IMR-90 (cell line): ENCODE measurements around the gene ZNF35. TPM values are rescaled to one million over a fixed set of nuclear protein-coding genes. Genes with fewer than 3 reads are reported as not detected.

Experiments used
- ATAC-seq: fragments of 200-7000 bp; cut with Tn5 transposase; 2 replicates; pipeline ENCODE4 v1.9.1; 2020; ENCODE audit warnings: low read depth, mild to moderate bottlenecking, moderate library complexity
- BruUV-seq: library from RNA; stranded (reverse); fragments of 400-500 nt; replicated peaks from 2 replicates; lab custom pipeline; 2021; lab: Mats Ljungman, UMichigan
- CTCF ChIA-PET: fragments of 300-600 bp; formaldehyde crosslinking; extraction: SDS; loops from one replicate; lab custom pipeline; 2021; ENCODE audit warnings: antibody characterized with exemption; lab: Yijun Ruan, JAX
- POLR2A ChIA-PET: fragments of 300-600 bp; sonication (Branson Sonifier 250); formaldehyde crosslinking; loops from one replicate; lab custom pipeline; 2022; ENCODE audit warnings: antibody characterized with exemption; ENCODE audit not compliant: unreplicated experiment; lab: Charles Lee
- DNase-seq: peaks from one replicate; pipeline ENCODE4 v3.0.0; 2013
- H2AFZ ChIP-seq: replicated peaks from 2 replicates; pipeline ENCODE3; 2013; ENCODE audit warnings: low read length, mild to moderate bottlenecking; ENCODE audit not compliant: poor library complexity
- H2AK5ac ChIP-seq: 2 replicates; pipeline ENCODE4 v1.6.1; 2013; ENCODE audit warnings: low read depth, low read length, inconsistent platforms
- H2AK9ac ChIP-seq: replicated peaks from 2 replicates; pipeline ENCODE3; 2013; ENCODE audit warnings: mild to moderate bottlenecking, low read depth, low read length, moderate library complexity; ENCODE audit not compliant: poor library complexity
- H2BK120ac ChIP-seq: 2 replicates; pipeline ENCODE4 v1.6.1; 2013; ENCODE audit warnings: low read depth, low read length, inconsistent platforms
- H2BK15ac ChIP-seq: 3 replicates; pipeline ENCODE4 v1.6.1; 2013; ENCODE audit warnings: low read depth, low read length, inconsistent platforms
- H2BK20ac ChIP-seq: 2 replicates; pipeline ENCODE4 v1.6.1; 2013; ENCODE audit warnings: low read depth, mild to moderate bottlenecking, inconsistent platforms, low read length, moderate library complexity
- H2BK5ac ChIP-seq: 2 replicates; pipeline ENCODE4 v1.6.1; 2013; ENCODE audit warnings: mild to moderate bottlenecking, low read depth, low read length, inconsistent platforms; ENCODE audit not compliant: poor library complexity, severe bottlenecking
- H3K14ac ChIP-seq: replicated peaks from 2 replicates; pipeline ENCODE4 v1.6.1; 2013; ENCODE audit warnings: low read depth, low read length, inconsistent platforms
- H3K18ac ChIP-seq: 2 replicates; pipeline ENCODE4 v1.6.1; 2013; ENCODE audit warnings: low read depth, low read length, control low read depth
- H3K23ac ChIP-seq: 2 replicates; pipeline ENCODE4 v1.6.1; 2013; ENCODE audit warnings: low read depth, low read length, inconsistent platforms
- H3K27ac ChIP-seq: 2 replicates; pipeline ENCODE4 v1.5.1; 2013; ENCODE audit warnings: mild to moderate bottlenecking, control low read depth, low read length; ENCODE audit not compliant: insufficient read depth
- H3K27me3 ChIP-seq: 2 replicates; pipeline ENCODE4 v1.6.1; 2013; ENCODE audit warnings: low read length; ENCODE audit not compliant: control insufficient read depth, insufficient read depth
- H3K36me3 ChIP-seq: 2 replicates; pipeline ENCODE4 v1.6.1; 2013; ENCODE audit warnings: low read length, mixed read lengths; ENCODE audit not compliant: control insufficient read depth, insufficient read depth
- H3K4ac ChIP-seq: 2 replicates; pipeline ENCODE4 v1.6.1; 2013; ENCODE audit warnings: low read depth, low read length, inconsistent platforms
- H3K4me1 ChIP-seq: 2 replicates; pipeline ENCODE4 v1.6.1; 2013; ENCODE audit warnings: low read length, mixed read lengths; ENCODE audit not compliant: control insufficient read depth, insufficient read depth
- H3K4me2 ChIP-seq: 2 replicates; pipeline ENCODE4 v1.6.1; 2013; ENCODE audit warnings: low read depth, mild to moderate bottlenecking, control low read depth, low read length, moderate library complexity
- H3K4me3 ChIP-seq: 2 replicates; pipeline ENCODE4 v1.5.1; 2013; ENCODE audit warnings: low read depth, mild to moderate bottlenecking, control low read depth, low read length, moderate library complexity; ENCODE audit not compliant: insufficient read depth
- H3K56ac ChIP-seq: 2 replicates; pipeline ENCODE4 v1.6.1; 2013; ENCODE audit warnings: low read length, inconsistent platforms; ENCODE audit not compliant: insufficient read depth; ENCODE audit errors: extremely low read depth
- H3K79me1 ChIP-seq, 2 experiments: 2 replicates each; pipeline ENCODE4 v1.6.1; 2013; ENCODE audit warnings: low read length in 2 of 2, inconsistent platforms in 1 of 2, low read depth in 1 of 2
- H3K9ac ChIP-seq: 2 replicates; pipeline ENCODE4 v1.6.1; 2013; ENCODE audit warnings: low read depth, low read length, control low read depth
- H3K9me1 ChIP-seq: 2 replicates; pipeline ENCODE4 v1.6.1; 2013; ENCODE audit warnings: low read length, inconsistent platforms; ENCODE audit not compliant: insufficient read depth
- H3K9me3 ChIP-seq: 2 replicates; pipeline ENCODE4 v1.6.1; 2013; ENCODE audit warnings: low read length; ENCODE audit not compliant: control insufficient read depth, insufficient read depth
- H4K20me1 ChIP-seq: 2 replicates; pipeline ENCODE4 v1.6.1; 2013; ENCODE audit warnings: low read length, inconsistent platforms; ENCODE audit not compliant: insufficient read depth
- H4K5ac ChIP-seq: 2 replicates; pipeline ENCODE4 v1.6.1; 2013; ENCODE audit warnings: mild to moderate bottlenecking, low read depth, low read length, control low read depth
- H4K8ac ChIP-seq, 2 experiments: 2 replicates each; pipeline ENCODE4 v1.6.1; 2013; ENCODE audit warnings: low read depth in 2 of 2, low read length in 2 of 2, control low read depth in 1 of 2, inconsistent platforms in 1 of 2
- H4K91ac ChIP-seq: 2 replicates; pipeline ENCODE4 v1.6.1; 2013; ENCODE audit warnings: low read depth, low read length, inconsistent platforms; ENCODE audit not compliant: insufficient read depth
- BHLHE40 ChIP-seq: fragments of 150-350 bp; IDR thresholded peaks from 2 replicates; pipeline ENCODE4 v1.6.1; 2016; ENCODE audit warnings: mild to moderate bottlenecking, low read depth, low read length
- CEBPB ChIP-seq: IDR thresholded peaks from 2 replicates; pipeline ENCODE4 v1.6.1; 2012; ENCODE audit warnings: low read depth, low read length, improper control_type of control experiment
- CHD1 ChIP-seq: IDR thresholded peaks from 2 replicates; pipeline ENCODE4 v1.6.1; 2012; ENCODE audit warnings: low read depth, low read length, improper control_type of control experiment
- FOS ChIP-seq: fragments of 150-350 bp; IDR thresholded peaks from 2 replicates; pipeline ENCODE4 v1.6.1; 2016; ENCODE audit warnings: low read depth, low read length
- MAFK ChIP-seq: IDR thresholded peaks from 2 replicates; pipeline ENCODE4 v1.6.1; 2012; ENCODE audit warnings: low read depth, low read length, improper control_type of control experiment
- MAZ ChIP-seq: IDR thresholded peaks from 2 replicates; pipeline ENCODE4 v1.6.1; 2012; ENCODE audit warnings: low read depth, mild to moderate bottlenecking, low read length, improper control_type of control experiment, moderate library complexity, borderline replicate concordance
- MXI1 ChIP-seq: IDR thresholded peaks from 2 replicates; pipeline ENCODE4 v1.6.1; 2012; ENCODE audit warnings: low read depth, mild to moderate bottlenecking, low read length, moderate library complexity, borderline replicate concordance
- NFE2L2 ChIP-seq: fragments of 150-350 bp; IDR thresholded peaks from 2 replicates; pipeline ENCODE4 v1.6.1; 2016; ENCODE audit warnings: low read depth, mild to moderate bottlenecking, low read length
- POLR2A ChIP-seq: IDR thresholded peaks from 2 replicates; pipeline ENCODE4 v1.6.1; 2012; ENCODE audit warnings: mild to moderate bottlenecking, low read depth, low read length
- RAD21 ChIP-seq: IDR thresholded peaks from 2 replicates; pipeline ENCODE4 v1.6.1; 2012; ENCODE audit warnings: low read length, improper control_type of control experiment
- RCOR1 ChIP-seq: IDR thresholded peaks from 2 replicates; pipeline ENCODE4 v1.6.1; 2012; ENCODE audit warnings: mild to moderate bottlenecking, low read length, improper control_type of control experiment; ENCODE audit not compliant: insufficient replicate concordance
- RFX5 ChIP-seq: IDR thresholded peaks from 2 replicates; pipeline ENCODE4 v1.8.0; 2012; ENCODE audit warnings: low read depth, mild to moderate bottlenecking, low read length, moderate library complexity
- SMC3 ChIP-seq: fragments of 150-350 bp; IDR thresholded peaks from 2 replicates; pipeline ENCODE4 v1.6.1; 2016; ENCODE audit warnings: low read depth, mild to moderate bottlenecking, antibody characterized with exemption, low read length, moderate library complexity
- WGBS, 2 experiments: methylation state at CpG; one replicate each; pipeline versions ENCODE4 v1.1.5 to v1.1.7; 2013; ENCODE audit warnings: missing lambda C conversion rate in 2 of 2; ENCODE audit not compliant: insufficient read length in 1 of 2; ENCODE audit errors: extremely low coverage in 2 of 2; 5-methylcytosine and 5-hydroxymethylcytosine counted together
- dilution Hi-C: fragments of 300-500 bp; cut with HindIII; formaldehyde crosslinking; loops from one replicate; pipeline ENCODE4 v1.14.3; 2018; ENCODE audit warnings: low sequenced_read_pairs; ENCODE audit not compliant: unreplicated experiment
- in situ Hi-C: fragments of 300-500 bp; cut with MboI; formaldehyde crosslinking; loops from 3 replicates; pipeline ENCODE4 v1.14.3; 2019; ENCODE audit warnings: low sequenced_read_pairs, inconsistent platforms, mixed read lengths
- intact Hi-C: fragments of 100-400 bp; cut with micrococcal nuclease; formaldehyde crosslinking; loops from 2 replicates; pipeline ENCODE4 v1.10.0; 2022
- polyA plus RNA-seq, 3 experiments: library from polyadenylated mRNA; depleted of rRNA; stranded (reverse); fragments of >200 nt; gene quantifications; 2 replicates each; pipeline ENCODE4 v1.2.3, GENCODE V29; 2012; ENCODE audit warnings: low replicate concordance in 1 of 3
- total RNA-seq: library from RNA; depleted of rRNA; stranded (reverse); fragments of >200 nt; gene quantifications from 2 replicates; pipeline ENCODE4 v1.2.3, GENCODE V29; 2012
- TF ChIP-seq, protein P1 (sequence below): conservative IDR thresholded peaks from 2 replicates; pipeline ENCODE4 v1.5.1; 2012; ENCODE audit warnings: mild to moderate bottlenecking, low read depth, low read length, improper control_type of control experiment
- TF ChIP-seq, protein P2 (sequence below): fragments of 150-350 bp; IDR thresholded peaks from 2 replicates; pipeline ENCODE4 v1.6.1; 2016; ENCODE audit warnings: low read depth, mild to moderate bottlenecking, low read length, moderate library complexity, borderline replicate concordance
- TF ChIP-seq, protein P3 (sequence below): fragments of 150-350 bp; IDR thresholded peaks from 2 replicates; pipeline ENCODE4 v1.6.1; 2017; ENCODE audit warnings: mild to moderate bottlenecking, antibody characterized with exemption, low read length, low read depth

Gene ZNF35
- total and polyA plus RNA-seq, 2 of the 4 experiments (the other 2 are of a cell fraction) = 3.8 to 19.5 TPM

DNA sequence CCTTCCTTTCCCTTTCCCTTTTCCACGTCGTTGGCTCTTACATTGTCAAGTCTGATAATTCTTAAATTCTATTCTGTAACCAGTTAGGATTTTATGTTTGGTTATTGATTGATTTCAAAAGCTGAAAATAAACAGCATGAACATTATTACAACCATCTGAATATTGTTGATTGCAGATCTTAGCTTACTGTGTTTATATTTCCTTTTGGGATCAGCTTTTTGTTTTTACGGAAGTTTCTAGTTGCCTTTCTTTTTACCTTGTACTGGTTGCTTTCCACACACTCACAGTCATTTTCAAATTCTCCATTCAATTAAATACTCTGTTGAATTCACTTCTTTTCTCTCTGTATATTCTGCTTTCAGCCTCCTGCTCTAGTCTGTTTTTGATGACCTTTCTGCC, 16.6 kb downstream of the ZNF35 start:
- CTCF ChIA-PET = no interaction called here
- H3K14ac ChIP-seq = no peak overlapping the region
- H3K4me2 ChIP-seq = no peak overlapping the region
- H4K8ac ChIP-seq = no peak overlapping the region
- no peak overlapping the region for H2BK20ac ChIP-seq
- no peak overlapping the region for H2AK5ac ChIP-seq
- H4K5ac ChIP-seq = no peak overlapping the region
- POLR2A ChIA-PET = no interaction called here
- peaks cover 5% of the 10 kb centered on the region in 2 experiments; a peak in 3 of 4 replicates for H3K79me1 ChIP-seq
- no peak for TF ChIP-seq RFX5
- no peak for TF ChIP-seq NFE2L2
- no peak for TF ChIP-seq CEBPB
- TF ChIP-seq CHD1 = no peak
- TF ChIP-seq SMC3 = no peak
- no peak for TF ChIP-seq RAD21
- TF ChIP-seq BHLHE40 = no peak
- no peak for TF ChIP-seq FOS
- TF ChIP-seq MXI1 = no peak
- no peak for TF ChIP-seq MAFK
- TF ChIP-seq, protein P1, sequence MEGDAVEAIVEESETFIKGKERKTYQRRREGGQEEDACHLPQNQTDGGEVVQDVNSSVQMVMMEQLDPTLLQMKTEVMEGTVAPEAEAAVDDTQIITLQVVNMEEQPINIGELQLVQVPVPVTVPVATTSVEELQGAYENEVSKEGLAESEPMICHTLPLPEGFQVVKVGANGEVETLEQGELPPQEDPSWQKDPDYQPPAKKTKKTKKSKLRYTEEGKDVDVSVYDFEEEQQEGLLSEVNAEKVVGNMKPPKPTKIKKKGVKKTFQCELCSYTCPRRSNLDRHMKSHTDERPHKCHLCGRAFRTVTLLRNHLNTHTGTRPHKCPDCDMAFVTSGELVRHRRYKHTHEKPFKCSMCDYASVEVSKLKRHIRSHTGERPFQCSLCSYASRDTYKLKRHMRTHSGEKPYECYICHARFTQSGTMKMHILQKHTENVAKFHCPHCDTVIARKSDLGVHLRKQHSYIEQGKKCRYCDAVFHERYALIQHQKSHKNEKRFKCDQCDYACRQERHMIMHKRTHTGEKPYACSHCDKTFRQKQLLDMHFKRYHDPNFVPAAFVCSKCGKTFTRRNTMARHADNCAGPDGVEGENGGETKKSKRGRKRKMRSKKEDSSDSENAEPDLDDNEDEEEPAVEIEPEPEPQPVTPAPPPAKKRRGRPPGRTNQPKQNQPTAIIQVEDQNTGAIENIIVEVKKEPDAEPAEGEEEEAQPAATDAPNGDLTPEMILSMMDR = no peak
- no peak for TF ChIP-seq POLR2A
- TF ChIP-seq, protein P2, sequence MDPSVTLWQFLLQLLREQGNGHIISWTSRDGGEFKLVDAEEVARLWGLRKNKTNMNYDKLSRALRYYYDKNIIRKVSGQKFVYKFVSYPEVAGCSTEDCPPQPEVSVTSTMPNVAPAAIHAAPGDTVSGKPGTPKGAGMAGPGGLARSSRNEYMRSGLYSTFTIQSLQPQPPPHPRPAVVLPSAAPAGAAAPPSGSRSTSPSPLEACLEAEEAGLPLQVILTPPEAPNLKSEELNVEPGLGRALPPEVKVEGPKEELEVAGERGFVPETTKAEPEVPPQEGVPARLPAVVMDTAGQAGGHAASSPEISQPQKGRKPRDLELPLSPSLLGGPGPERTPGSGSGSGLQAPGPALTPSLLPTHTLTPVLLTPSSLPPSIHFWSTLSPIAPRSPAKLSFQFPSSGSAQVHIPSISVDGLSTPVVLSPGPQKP = no peak
- TF ChIP-seq, protein P3, sequence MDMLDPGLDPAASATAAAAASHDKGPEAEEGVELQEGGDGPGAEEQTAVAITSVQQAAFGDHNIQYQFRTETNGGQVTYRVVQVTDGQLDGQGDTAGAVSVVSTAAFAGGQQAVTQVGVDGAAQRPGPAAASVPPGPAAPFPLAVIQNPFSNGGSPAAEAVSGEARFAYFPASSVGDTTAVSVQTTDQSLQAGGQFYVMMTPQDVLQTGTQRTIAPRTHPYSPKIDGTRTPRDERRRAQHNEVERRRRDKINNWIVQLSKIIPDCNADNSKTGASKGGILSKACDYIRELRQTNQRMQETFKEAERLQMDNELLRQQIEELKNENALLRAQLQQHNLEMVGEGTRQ = no peak
- TF ChIP-seq RCOR1 = no peak
- TF ChIP-seq MAZ = no peak
- no peak overlapping the region for H3K23ac ChIP-seq
- H3K9me1 ChIP-seq = no peaks in the 10 kb centered on the region
- no peaks in the 10 kb centered on the region for H3K4me1 ChIP-seq
- in situ Hi-C loops = no loop called here
- ATAC-seq (no peak), DNase-seq (no peak)
- H3K36me3 ChIP-seq = peaks cover 8% of the 10 kb centered on the region
- dilution Hi-C loops = no loop called here
- H3K27me3 ChIP-seq = no peaks in the 10 kb centered on the region
- no peak overlapping the region for H3K4ac ChIP-seq
- H4K91ac ChIP-seq = no peak overlapping the region
- no peak overlapping the region for H3K18ac ChIP-seq
- intact Hi-C loops = no loop called here
- BruUV-seq = no TSS peak
- H3K27ac ChIP-seq = no peak overlapping the region
- H2AK9ac ChIP-seq = no peak overlapping the region
- H3K9me3 ChIP-seq = peaks cover 4% of the 10 kb centered on the region
- H4K20me1 ChIP-seq = no peaks in the 10 kb centered on the region
- no peak overlapping the region for H2BK15ac ChIP-seq
- H3K4me3 ChIP-seq = no peak overlapping the region
- H2BK5ac ChIP-seq = no peak overlapping the region
- H2BK120ac ChIP-seq = no peak overlapping the region
- no peak overlapping the region for H2AFZ ChIP-seq
- no CpG with 5 or more reads among the region's 3 CpGs for WGBS, 2 experiments
- H3K56ac ChIP-seq = no peak overlapping the region
- H3K9ac ChIP-seq = no peak overlapping the region
